HepG2 (cell line): Measurements from ENCODE around the gene NUCB1. TPM values are rescaled to one million over a fixed set of nuclear protein-coding genes. Genes with fewer than 3 reads are reported as not detected.
A peak's percentile ranks its signal among the peaks of the same experiment; 100 is the strongest.

Experiments used
- ARID3A ChIP-seq: IDR thresholded peaks from 2 replicates; pipeline ENCODE4 v1.6.1; 2012; ENCODE audit warnings: low read depth, low read length, improper control_type of control experiment
- BCL3 ChIP-seq: sonication (generic); formaldehyde crosslinking; IDR thresholded peaks from 2 replicates; pipeline ENCODE4 v1.5.1; 2020; ENCODE audit warnings: mild to moderate bottlenecking, missing genetic modification reagents, moderate library complexity
- ETV5 ChIP-seq: IDR thresholded peaks from 2 replicates; pipeline ENCODE4 v1.6.1; 2018; ENCODE audit warnings: missing biosample characterization, missing genetic modification reagents, inconsistent platforms, borderline replicate concordance
- FOSL2 ChIP-seq: sonication (generic); formaldehyde crosslinking; IDR thresholded peaks from 2 replicates; pipeline ENCODE4 v1.4.0; 2020; ENCODE audit warnings: missing genetic modification reagents
- HDAC6 ChIP-seq: fragments of 200-600 bp; sonication (generic); IDR thresholded peaks from 2 replicates; pipeline ENCODE4 v1.7.0; 2017; ENCODE audit warnings: mild to moderate bottlenecking, antibody characterized with exemption, low read length, low read depth
- HNF4G ChIP-seq, 2 experiments: sonication (generic) in 1 of 2; formaldehyde crosslinking in 1 of 2; IDR thresholded peaks; 2 replicates each; pipeline versions ENCODE4 v1.4.0 to v1.6.1; 2011 to 2020; ENCODE audit warnings: borderline replicate concordance in 2 of 2, low read depth in 2 of 2, mild to moderate bottlenecking in 2 of 2, low read length in 1 of 2, missing genetic modification reagents in 1 of 2, moderate library complexity in 1 of 2
- HOMEZ ChIP-seq: IDR thresholded peaks from 2 replicates; pipeline ENCODE4 v1.6.1; 2016; ENCODE audit warnings: low read depth
- HOXA7 ChIP-seq: sonication (generic); formaldehyde crosslinking; IDR thresholded peaks from 2 replicates; pipeline ENCODE4 v1.8.1; 2022; ENCODE audit warnings: mild to moderate bottlenecking, missing genetic modification reagents, moderate library complexity
- IRF2 ChIP-seq: IDR thresholded peaks from 2 replicates; pipeline ENCODE4 v1.6.1; 2018; ENCODE audit warnings: missing genetic modification reagents, missing compliant biosample characterization
- NFYB ChIP-seq: sonication (generic); formaldehyde crosslinking; IDR thresholded peaks from 2 replicates; pipeline ENCODE4 v1.4.0; 2020; ENCODE audit warnings: missing genetic modification reagents
- RFX1 ChIP-seq: fragments of 450-650 bp; IDR thresholded peaks from 2 replicates; pipeline ENCODE4 v1.6.1; 2017
- USF2 ChIP-seq, 2 experiments: sonication (generic) in 1 of 2; formaldehyde crosslinking in 1 of 2; IDR thresholded peaks; 2 replicates each; pipeline versions ENCODE4 v1.5.1 to v1.6.1; 2011 to 2020; ENCODE audit warnings: borderline replicate concordance in 1 of 2, low read depth in 1 of 2, low read length in 1 of 2, mild to moderate bottlenecking in 1 of 2, missing genetic modification reagents in 1 of 2, moderate library complexity in 1 of 2
- ZFX ChIP-seq: sonication (generic); formaldehyde crosslinking; IDR thresholded peaks from 2 replicates; pipeline ENCODE4 v1.4.0; 2020; ENCODE audit warnings: mild to moderate bottlenecking, low read depth, missing genetic modification reagents, moderate library complexity
- ZNF160 ChIP-seq: sonication (generic); formaldehyde crosslinking; IDR thresholded peaks from 2 replicates; pipeline ENCODE4 v1.8.0; 2022; ENCODE audit warnings: mild to moderate bottlenecking, inconsistent platforms, missing genetic modification reagents
- ZNF460 ChIP-seq: sonication (generic); formaldehyde crosslinking; IDR thresholded peaks from 2 replicates; pipeline ENCODE4 v1.5.1; 2020; ENCODE audit warnings: missing genetic modification reagents, mild to moderate bottlenecking, borderline replicate concordance
- ZNF547 ChIP-seq: sonication (generic); formaldehyde crosslinking; IDR thresholded peaks from 2 replicates; pipeline ENCODE4 v1.5.1; 2020; ENCODE audit warnings: mild to moderate bottlenecking, missing genetic modification reagents
- ZNF792 ChIP-seq: IDR thresholded peaks from 2 replicates; pipeline ENCODE4 v1.6.1; 2016
- polyA plus RNA-seq, 8 experiments: library from polyadenylated mRNA; depleted of rRNA in 3 of 8; stranded (reverse) in 7 of 8; unstranded in 1 of 8; fragments of >200 nt; fragmentation: Illumina TruSeq in 4 of 8; extraction: Trizol in 4 of 8; gene quantifications; 2 replicates each; pipeline versions ENCODE4 v1.2.1 to v1.2.3, GENCODE V29; 2011 to 2016; ENCODE audit warnings: low read depth in 4 of 8, missing spikeins in 1 of 8, mixed read lengths in 1 of 8; ENCODE audit not compliant: insufficient read depth in 1 of 8
- total RNA-seq, 5 experiments: library from RNA; depleted of rRNA; stranded (reverse); fragments of >200 nt; fragmentation: Illumina TruSeq; extraction: Trizol; gene quantifications; 2 replicates each; pipeline ENCODE4 v1.2.3, GENCODE V29; 2016; ENCODE audit warnings: low read depth in 1 of 5
- TF ChIP-seq, protein P1 (sequence below): sonication (generic); formaldehyde crosslinking; conservative IDR thresholded peaks from 2 replicates; pipeline ENCODE4 v1.4.0; 2020; ENCODE audit warnings: mild to moderate bottlenecking, missing genetic modification reagents, moderate library complexity

The NUCB1 gene
- total and polyA plus RNA-seq, 2 of the 13 experiments (the other 11 are each of a cell fraction or from before 2014, with no cell fraction given), result 82.3 to 106 TPM

DNA sequence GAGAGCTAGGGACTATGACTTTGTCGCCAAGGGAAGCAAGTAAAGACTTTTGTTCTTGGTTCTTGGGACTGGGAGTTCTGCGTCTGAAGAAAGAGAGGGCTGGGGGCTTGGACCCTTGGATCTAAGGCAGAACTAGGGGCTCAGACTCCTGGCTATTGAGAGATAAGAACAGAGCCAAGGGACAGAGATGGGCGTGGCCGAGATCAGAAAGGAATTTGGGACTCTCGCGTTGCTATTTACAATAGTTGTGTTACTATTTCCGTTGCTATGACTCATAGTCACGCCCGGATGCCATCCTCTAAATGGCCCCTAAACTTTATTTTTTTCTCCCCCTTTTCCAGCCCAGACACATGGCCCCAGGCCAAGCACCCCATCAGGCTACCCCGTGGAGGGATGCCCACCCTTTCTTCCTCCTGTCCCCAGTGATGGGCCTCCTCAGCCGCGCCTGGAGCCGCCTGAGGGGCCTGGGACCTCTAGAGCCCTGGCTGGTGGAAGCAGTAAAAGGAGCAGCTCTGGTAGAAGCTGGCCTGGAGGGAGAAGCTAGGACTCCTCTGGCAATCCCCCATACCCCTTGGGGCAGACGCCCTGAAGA is 27.1 kb upstream of the NUCB1 start (continued):
- TF ChIP-seq HOXA7 (CRISPR knock-in tag) (no peak), HNF4G (IDR thresholded peaks at IDR 0.05; ENCODE audit: borderline replicate concordance, low read depth, low read length) (peak; percentile 13; the same call in 1 of the 2 replicates), HNF4G (CRISPR knock-in tag; IDR thresholded peaks at IDR 0.05; ENCODE audit: borderline replicate concordance, low read depth) (no peak), ZFX (CRISPR knock-in tag) (no peak), USF2 (IDR thresholded peaks at IDR 0.05; ENCODE audit: low read depth, low read length) (no peak), USF2 (CRISPR knock-in tag; IDR thresholded peaks at IDR 0.05; ENCODE audit: borderline replicate concordance) (no peak), NFYB (CRISPR knock-in tag) (no peak), ZNF160 (CRISPR knock-in tag) (0 out of 2 replicates have a peak, but pooled peaks have one; percentile 9), IRF2 (CRISPR knock-in tag) (peak; percentile 45; the same call in 1 of the 2 replicates), FOSL2 (CRISPR knock-in tag) (peak; percentile 96), HDAC6 (0 out of 2 replicates have a peak, but pooled peaks have one; percentile 19), ZNF792 (CRISPR knock-in tag) (no peak), ZNF460 (CRISPR knock-in tag) (no peak), HOMEZ (CRISPR knock-in tag) (peak; percentile 54; the same call in 1 of the 2 replicates), RFX1 (peak; percentile 66), ARID3A (0 out of 2 replicates have a peak, but pooled peaks have one; percentile 38), BCL3 (CRISPR knock-in tag) (peak; percentile 7; the same call in 1 of the 2 replicates), ZNF547 (CRISPR knock-in tag) (no peak), ETV5 (CRISPR knock-in tag) (peak; percentile 88; the same call in 1 of the 2 replicates)
- TF ChIP-seq, protein P1, sequence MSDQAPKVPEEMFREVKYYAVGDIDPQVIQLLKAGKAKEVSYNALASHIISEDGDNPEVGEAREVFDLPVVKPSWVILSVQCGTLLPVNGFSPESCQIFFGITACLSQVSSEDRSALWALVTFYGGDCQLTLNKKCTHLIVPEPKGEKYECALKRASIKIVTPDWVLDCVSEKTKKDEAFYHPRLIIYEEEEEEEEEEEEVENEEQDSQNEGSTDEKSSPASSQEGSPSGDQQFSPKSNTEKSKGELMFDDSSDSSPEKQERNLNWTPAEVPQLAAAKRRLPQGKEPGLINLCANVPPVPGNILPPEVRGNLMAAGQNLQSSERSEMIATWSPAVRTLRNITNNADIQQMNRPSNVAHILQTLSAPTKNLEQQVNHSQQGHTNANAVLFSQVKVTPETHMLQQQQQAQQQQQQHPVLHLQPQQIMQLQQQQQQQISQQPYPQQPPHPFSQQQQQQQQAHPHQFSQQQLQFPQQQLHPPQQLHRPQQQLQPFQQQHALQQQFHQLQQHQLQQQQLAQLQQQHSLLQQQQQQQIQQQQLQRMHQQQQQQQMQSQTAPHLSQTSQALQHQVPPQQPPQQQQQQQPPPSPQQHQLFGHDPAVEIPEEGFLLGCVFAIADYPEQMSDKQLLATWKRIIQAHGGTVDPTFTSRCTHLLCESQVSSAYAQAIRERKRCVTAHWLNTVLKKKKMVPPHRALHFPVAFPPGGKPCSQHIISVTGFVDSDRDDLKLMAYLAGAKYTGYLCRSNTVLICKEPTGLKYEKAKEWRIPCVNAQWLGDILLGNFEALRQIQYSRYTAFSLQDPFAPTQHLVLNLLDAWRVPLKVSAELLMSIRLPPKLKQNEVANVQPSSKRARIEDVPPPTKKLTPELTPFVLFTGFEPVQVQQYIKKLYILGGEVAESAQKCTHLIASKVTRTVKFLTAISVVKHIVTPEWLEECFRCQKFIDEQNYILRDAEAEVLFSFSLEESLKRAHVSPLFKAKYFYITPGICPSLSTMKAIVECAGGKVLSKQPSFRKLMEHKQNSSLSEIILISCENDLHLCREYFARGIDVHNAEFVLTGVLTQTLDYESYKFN, result peak; percentile 48
